Subcutaneous adipose tissue (tissue), 4 donors: ENCODE results near the gene DYNC1I1. TPM values are rescaled to one million over a fixed set of nuclear protein-coding genes. Genes with fewer than 3 reads are reported as not detected.

ENCODE experiments used
- CTCF ChIP-seq: fragments of 450-650 bp; IDR thresholded peaks from one replicate; pipeline ENCODE4 v1.5.1; 2016; ENCODE audit warnings: low read depth, mild to moderate bottlenecking, control low read depth, antibody characterized with exemption, moderate library complexity
- total RNA-seq, 4 donors: library from RNA; depleted of rRNA; stranded (reverse); fragments of >200 nt; gene quantifications; one replicate each; pipeline ENCODE4 v1.1.0, GENCODE V29; 2016

The DYNC1I1 gene
- total RNA-seq, 4 donors from 2014 or later: 4.5 to 8.1 (median 5.1) TPM

- no peak for TF ChIP-seq CTCF
These were observed 4.3 kb downstream of the DYNC1I1 start for GRCh38 chr7:95776561-95777185.

GRCh38 chr7:95777269-95777668, 4.9 kb downstream of the DYNC1I1 start:
- no peak for TF ChIP-seq CTCF

- TF ChIP-seq CTCF: no peak
These were observed 8.3 kb downstream of the DYNC1I1 start for GRCh38 chr7:95780665-95781064.

GRCh38 chr7:95781961-95782586, 9.7 kb downstream of the DYNC1I1 start:
- no peak for TF ChIP-seq CTCF

GRCh38 chr7:95784796-95785195, 12.4 kb downstream of the DYNC1I1 start:
- TF ChIP-seq CTCF: no peak

GRCh38 chr7:95788258-95788657, 15.9 kb downstream of the DYNC1I1 start:
- TF ChIP-seq CTCF: no peak

- no peak for TF ChIP-seq CTCF
These were observed 16.5 kb downstream of the DYNC1I1 start for GRCh38 chr7:95788884-95789283.
